ENCODE results near the gene MSRB1. TPM values are rescaled to one million over a fixed set of nuclear protein-coding genes. Genes with fewer than 3 reads are reported as not detected.

Gene MSRB1
- total and polyA plus RNA-seq, 5 donors from 2014 or later: 8.3 to 50.9 (median 27.8) TPM

DNA sequence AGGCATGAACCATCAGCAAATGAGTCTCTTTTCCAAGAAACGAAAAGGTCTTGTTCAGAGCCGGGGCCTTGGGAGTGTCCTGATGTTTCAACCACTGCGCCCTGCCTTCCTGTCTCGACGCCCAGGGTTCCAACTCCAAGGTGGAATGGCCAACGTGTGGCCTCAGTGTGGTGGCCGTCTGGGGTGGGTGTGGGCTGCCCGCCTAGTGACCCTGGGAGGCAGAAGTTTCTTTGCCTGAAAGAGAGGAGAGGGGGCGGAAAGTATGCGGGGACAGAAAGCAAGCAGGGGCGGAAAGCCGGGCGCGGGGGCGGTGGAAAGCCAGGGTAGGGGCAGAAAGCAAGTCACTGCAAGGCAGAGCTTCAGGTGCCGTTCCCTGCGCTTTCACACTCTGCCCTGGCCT lies 4.1 kb downstream of the MSRB1 start:
- H3K4me1 ChIP-seq (ENCODE audit: control insufficient read depth, insufficient read depth, low read length, poor library complexity, severe bottlenecking): peaks cover 23% of the 10 kb centered on the region
- no peaks in the 10 kb centered on the region for H3K9me3 Mint-ChIP-seq

DNA sequence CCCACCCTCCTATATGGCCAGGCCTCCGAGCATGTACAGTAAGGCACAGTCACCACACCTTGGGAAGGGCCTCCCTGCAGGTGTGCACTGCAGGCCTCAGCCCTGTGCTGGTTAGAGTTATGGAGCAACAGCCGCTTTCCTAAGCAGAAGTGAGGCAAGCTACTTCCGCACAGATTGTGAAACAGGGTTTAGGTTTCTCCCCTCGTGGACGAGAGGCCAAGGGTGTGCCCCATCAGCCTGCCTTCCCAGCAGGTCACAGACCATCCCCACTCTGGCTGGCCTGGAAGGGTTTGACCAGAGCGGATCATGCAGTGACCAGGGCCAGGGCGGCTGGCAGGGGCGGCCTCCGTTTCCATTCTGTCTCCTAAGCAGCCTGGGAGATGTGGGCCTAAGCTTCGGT lies 4.7 kb downstream of the MSRB1 start:
- H3K27ac ChIP-seq (ENCODE audit: insufficient read depth, low read length, poor library complexity, severe bottlenecking): no peak overlapping the region
- H3K4me3 Mint-ChIP-seq: peak overlapping the region in 1 of 4 donors; percentile 38
- H3K36me3 Mint-ChIP-seq: peaks cover 5% of the 10 kb centered on the region
- H3K4me1 Mint-ChIP-seq: peaks cover 0 to 19% (median 3%) of the 10 kb centered on the region in 4 donors
- no peak for DNase-seq
- ATAC-seq (ENCODE audit: low read depth in 2 of 2): no peak
- no peaks in the 10 kb centered on the region for H3K27me3 Mint-ChIP-seq
- no peak overlapping the region for H3K27ac Mint-ChIP-seq
- peaks cover 8% of the 10 kb centered on the region for H3K36me3 ChIP-seq (ENCODE audit: control insufficient read depth, insufficient read depth, low read length)
- no peak overlapping the region for H3K4me3 ChIP-seq (ENCODE audit: low read depth, low read length)
- no peaks in the 10 kb centered on the region for H3K9me3 ChIP-seq (ENCODE audit: control insufficient read depth in 2 of 2, low read length in 2 of 2)
- no peaks in the 10 kb centered on the region for H3K9me3 Mint-ChIP-seq
- peaks cover 17% of the 10 kb centered on the region for H3K4me1 ChIP-seq (ENCODE audit: control insufficient read depth, insufficient read depth, low read length, poor library complexity, severe bottlenecking)
- no peaks in the 10 kb centered on the region for H3K27me3 ChIP-seq (ENCODE audit: control insufficient read depth, insufficient read depth, low read length)

More for the DNA sequence above, 4.1 kb downstream of the MSRB1 start:
- no peak overlapping the region for H3K4me3 Mint-ChIP-seq
- no peaks in the 10 kb centered on the region for H3K9me3 ChIP-seq (ENCODE audit: control insufficient read depth in 2 of 2, low read length in 2 of 2)
- DNase-seq (no peak), ATAC-seq (ENCODE audit: low read depth in 2 of 2) (no peak)
- no peaks in the 10 kb centered on the region for H3K27me3 Mint-ChIP-seq
- no peak overlapping the region for H3K27ac ChIP-seq (ENCODE audit: insufficient read depth, low read length, poor library complexity, severe bottlenecking)
- H3K36me3 Mint-ChIP-seq: peaks cover 5% of the 10 kb centered on the region
- no peak overlapping the region for H3K27ac Mint-ChIP-seq
- peaks cover 0 to 25% (median 6%) of the 10 kb centered on the region in 4 donors for H3K4me1 Mint-ChIP-seq
- peaks cover 8% of the 10 kb centered on the region for H3K36me3 ChIP-seq (ENCODE audit: control insufficient read depth, insufficient read depth, low read length)
- H3K27me3 ChIP-seq (ENCODE audit: control insufficient read depth, insufficient read depth, low read length): no peaks in the 10 kb centered on the region
- H3K4me3 ChIP-seq (ENCODE audit: low read depth, low read length): no peak overlapping the region

- no peak overlapping the region for H3K27ac ChIP-seq (ENCODE audit: insufficient read depth, low read length, poor library complexity, severe bottlenecking)
- DNase-seq (no peak), ATAC-seq (ENCODE audit: low read depth in 2 of 2) (no peak)
- Mint-ChIP-seq H3K36me3 (peaks cover 5% of the 10 kb centered on the region), H3K27me3 (no peaks in the 10 kb centered on the region), H3K4me1 (peaks cover 0 to 9% (median under 1%) of the 10 kb centered on the region in 4 donors), H3K4me3 (peak overlapping the region in 1 of 4 donors; percentile 27), H3K27ac (no peak overlapping the region), H3K9me3 (no peaks in the 10 kb centered on the region)
- no peak overlapping the region for H3K4me3 ChIP-seq (ENCODE audit: low read depth, low read length)
- no peaks in the 10 kb centered on the region for H3K9me3 ChIP-seq (ENCODE audit: control insufficient read depth in 2 of 2, low read length in 2 of 2)
- peaks cover 8% of the 10 kb centered on the region for H3K36me3 ChIP-seq (ENCODE audit: control insufficient read depth, insufficient read depth, low read length)
- H3K27me3 ChIP-seq (ENCODE audit: control insufficient read depth, insufficient read depth, low read length): no peaks in the 10 kb centered on the region
- peaks cover 7% of the 10 kb centered on the region for H3K4me1 ChIP-seq (ENCODE audit: control insufficient read depth, insufficient read depth, low read length, poor library complexity, severe bottlenecking)
Measured at GRCh38 chr16:1936945-1937479, 6.0 kb downstream of the MSRB1 start.

DNA sequence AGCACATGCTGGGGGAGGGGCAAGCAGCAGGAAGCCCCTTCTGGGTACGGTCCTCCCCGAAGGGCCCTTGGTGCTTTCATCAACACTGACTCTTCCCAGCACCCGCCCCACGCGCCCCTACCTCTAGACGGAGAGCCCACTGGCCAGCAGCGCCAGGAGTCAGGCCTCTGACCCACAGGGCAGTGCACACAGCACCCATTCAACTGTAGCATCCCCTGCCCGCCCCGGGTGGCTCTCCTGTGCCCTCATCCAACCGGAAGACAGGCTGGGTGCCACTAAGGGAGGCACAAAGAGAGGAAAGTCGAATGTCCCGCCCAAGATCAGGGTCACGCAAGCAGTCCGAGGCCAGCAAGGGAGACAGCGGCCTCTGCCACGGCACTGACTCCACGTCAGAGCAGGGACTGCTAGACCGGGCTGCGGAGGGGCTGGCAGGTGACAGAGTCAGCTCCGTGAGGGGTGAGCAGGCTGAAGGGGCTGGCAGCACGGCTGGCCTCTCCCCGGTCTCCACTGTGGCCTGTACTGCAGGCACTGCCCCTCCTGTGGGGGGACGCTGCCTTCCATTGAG lies 9.8 kb downstream of the MSRB1 start:
- Histone ChIP-seq H3K27me3 (ENCODE audit: control insufficient read depth, insufficient read depth, low read length) (no peaks in the 10 kb centered on the region), H3K4me3 (ENCODE audit: low read depth, low read length) (no peak overlapping the region), H3K36me3 (ENCODE audit: control insufficient read depth, insufficient read depth, low read length) (no peaks in the 10 kb centered on the region), H3K4me1 (ENCODE audit: control insufficient read depth, insufficient read depth, low read length, poor library complexity, severe bottlenecking) (peaks cover 12% of the 10 kb centered on the region), H3K9me3 (ENCODE audit: control insufficient read depth in 2 of 2, low read length in 2 of 2) (no peaks in the 10 kb centered on the region), H3K27ac (ENCODE audit: insufficient read depth, low read length, poor library complexity, severe bottlenecking) (no peak overlapping the region)
- H3K4me3 Mint-ChIP-seq: peak overlapping the region in 1 of 4 donors; percentile 4
- ATAC-seq (ENCODE audit: low read depth in 2 of 2): no peak
- H3K27me3 Mint-ChIP-seq: no peaks in the 10 kb centered on the region
- no peaks in the 10 kb centered on the region for H3K9me3 Mint-ChIP-seq
- DNase-seq: no peak
- H3K27ac Mint-ChIP-seq: no peak overlapping the region
- H3K36me3 Mint-ChIP-seq: peaks cover 5% of the 10 kb centered on the region
- peaks cover 0 to 3% (median 0%) of the 10 kb centered on the region in 4 donors for H3K4me1 Mint-ChIP-seq

GRCh38 chr16:1932050-1933028 lies 10.7 kb downstream of the MSRB1 start:
- DNase-seq: no peak
- peaks cover 0 to 6% (median 0%) of the 10 kb centered on the region in 4 donors for H3K4me1 Mint-ChIP-seq
- no peaks in the 10 kb centered on the region for H3K27me3 ChIP-seq (ENCODE audit: control insufficient read depth, insufficient read depth, low read length)
- H3K27ac Mint-ChIP-seq: no peak overlapping the region
- no peak overlapping the region for H3K4me3 ChIP-seq (ENCODE audit: low read depth, low read length)
- H3K27ac ChIP-seq (ENCODE audit: insufficient read depth, low read length, poor library complexity, severe bottlenecking): no peak overlapping the region
- peaks cover 12% of the 10 kb centered on the region for H3K4me1 ChIP-seq (ENCODE audit: control insufficient read depth, insufficient read depth, low read length, poor library complexity, severe bottlenecking)
- no peak overlapping the region for H3K4me3 Mint-ChIP-seq
- no peaks in the 10 kb centered on the region for H3K27me3 Mint-ChIP-seq
- no peaks in the 10 kb centered on the region for H3K9me3 Mint-ChIP-seq
- no peak for ATAC-seq (ENCODE audit: low read depth in 2 of 2)
- peaks cover 5% of the 10 kb centered on the region for H3K36me3 Mint-ChIP-seq
- no peaks in the 10 kb centered on the region for H3K36me3 ChIP-seq (ENCODE audit: control insufficient read depth, insufficient read depth, low read length)
- H3K9me3 ChIP-seq (ENCODE audit: control insufficient read depth in 2 of 2, low read length in 2 of 2): no peaks in the 10 kb centered on the region

- Mint-ChIP-seq H3K4me3 (peak overlapping the region in 2 of 4 donors; percentile 20 to 32), H3K27me3 (peaks cover 4% of the 10 kb centered on the region), H3K27ac (no peak overlapping the region), H3K9me3 (no peaks in the 10 kb centered on the region), H3K4me1 (peaks cover 0 to 6% (median 0%) of the 10 kb centered on the region in 4 donors), H3K36me3 (no peaks in the 10 kb centered on the region)
- DNase-seq: no peak
- H3K27me3 ChIP-seq (ENCODE audit: control insufficient read depth, insufficient read depth, low read length): no peaks in the 10 kb centered on the region
- H3K4me3 ChIP-seq (ENCODE audit: low read depth, low read length): no peak overlapping the region
- no peaks in the 10 kb centered on the region for H3K9me3 ChIP-seq (ENCODE audit: control insufficient read depth in 2 of 2, low read length in 2 of 2)
- H3K36me3 ChIP-seq (ENCODE audit: control insufficient read depth, insufficient read depth, low read length): no peaks in the 10 kb centered on the region
- no peak overlapping the region for H3K27ac ChIP-seq (ENCODE audit: insufficient read depth, low read length, poor library complexity, severe bottlenecking)
- peaks cover 12% of the 10 kb centered on the region for H3K4me1 ChIP-seq (ENCODE audit: control insufficient read depth, insufficient read depth, low read length, poor library complexity, severe bottlenecking)
- no peak for ATAC-seq (ENCODE audit: low read depth in 2 of 2)
Measured at GRCh38 chr16:1930338-1930720, 12.7 kb downstream of the MSRB1 start.

GRCh38 chr16:1929578-1930337 lies 13.2 kb downstream of the MSRB1 start:
- Histone ChIP-seq H3K9me3 (ENCODE audit: control insufficient read depth in 2 of 2, low read length in 2 of 2) (no peaks in the 10 kb centered on the region), H3K36me3 (ENCODE audit: control insufficient read depth, insufficient read depth, low read length) (no peaks in the 10 kb centered on the region), H3K4me3 (ENCODE audit: low read depth, low read length) (no peak overlapping the region), H3K27ac (ENCODE audit: insufficient read depth, low read length, poor library complexity, severe bottlenecking) (no peak overlapping the region), H3K27me3 (ENCODE audit: control insufficient read depth, insufficient read depth, low read length) (no peaks in the 10 kb centered on the region), H3K4me1 (ENCODE audit: control insufficient read depth, insufficient read depth, low read length, poor library complexity, severe bottlenecking) (peaks cover 12% of the 10 kb centered on the region)
- Mint-ChIP-seq H3K27me3 (peaks cover 6% of the 10 kb centered on the region), H3K9me3 (no peaks in the 10 kb centered on the region), H3K4me1 (peaks cover 0 to 6% (median 0%) of the 10 kb centered on the region in 4 donors), H3K36me3 (no peaks in the 10 kb centered on the region), H3K4me3 (peak overlapping the region in 1 of 4 donors; percentile 70), H3K27ac (no peak overlapping the region)
- ATAC-seq (ENCODE audit: low read depth in 2 of 2) (peak; percentile 93 to 96), DNase-seq (peak; percentile 82 to 90 (median 84))

Measured in CD4-positive, CD25-positive, alpha-beta regulatory T cell (primary cell).